Hepatocyte (in vitro differentiated cells): ENCODE data around the gene SNX32. TPM values are rescaled to one million over a fixed set of nuclear protein-coding genes. Genes with fewer than 3 reads are reported as not detected.

Source experiments
- DNase-seq: peaks from one replicate; pipeline ENCODE4 v3.0.0-alpha.2; 2016; ENCODE audit warnings: low spot score
- H2AFZ ChIP-seq: fragments of 200-600 bp; sonication (generic); 2 replicates; pipeline ENCODE4 v1.6.0; 2016; ENCODE audit warnings: antibody characterized with exemption, mild to moderate bottlenecking
- H3K27ac ChIP-seq: fragments of 200-600 bp; sonication (generic); 2 replicates; pipeline ENCODE4 v1.5.1; 2016; ENCODE audit warnings: mild to moderate bottlenecking
- H3K27me3 ChIP-seq: fragments of 200-600 bp; sonication (generic); 2 replicates; pipeline ENCODE4 v1.6.1; 2016
- H3K36me3 ChIP-seq: fragments of 200-600 bp; sonication (generic); replicated peaks from 2 replicates; pipeline ENCODE4 v1.5.1; 2016; ENCODE audit warnings: low read depth; ENCODE audit not compliant: insufficient read depth
- H3K4me1 ChIP-seq: fragments of 200-600 bp; sonication (generic); 2 replicates; pipeline ENCODE4 v1.5.1; 2016; ENCODE audit warnings: mild to moderate bottlenecking, moderate library complexity; ENCODE audit not compliant: insufficient read depth
- H3K4me2 ChIP-seq: fragments of 200-600 bp; sonication (generic); 2 replicates; pipeline ENCODE4 v1.6.0; 2016
- H3K4me3 ChIP-seq: fragments of 200-600 bp; sonication (generic); 2 replicates; pipeline ENCODE4 v1.5.1; 2016; ENCODE audit warnings: mild to moderate bottlenecking
- H3K79me2 ChIP-seq: fragments of 200-600 bp; sonication (generic); 2 replicates; pipeline ENCODE4 v1.6.0; 2017; ENCODE audit warnings: mild to moderate bottlenecking
- H3K9me2 ChIP-seq: fragments of 200-600 bp; sonication (generic); replicated peaks from 2 replicates; pipeline ENCODE4 v1.6.0; 2017; ENCODE audit warnings: mild to moderate bottlenecking; ENCODE audit not compliant: insufficient read depth
- H3K9me3 ChIP-seq: fragments of 200-600 bp; sonication (generic); 2 replicates; pipeline ENCODE4 v1.5.1; 2016; ENCODE audit warnings: low read depth, mild to moderate bottlenecking
- H4K20me1 ChIP-seq: fragments of 200-600 bp; sonication (generic); 2 replicates; pipeline ENCODE4 v1.6.0; 2016; ENCODE audit warnings: mild to moderate bottlenecking; ENCODE audit not compliant: insufficient read depth, poor library complexity, severe bottlenecking
- EZH2 ChIP-seq: fragments of 200-600 bp; sonication (generic); IDR thresholded peaks from 2 replicates; pipeline ENCODE4 v1.6.1; 2016; ENCODE audit warnings: antibody characterized with exemption, mild to moderate bottlenecking, borderline replicate concordance
- EZH2phosphoT487 ChIP-seq: fragments of 200-600 bp; sonication (generic); IDR thresholded peaks from one replicate; pipeline ENCODE4 v1.6.1; 2018; ENCODE audit warnings: antibody characterized with exemption, mild to moderate bottlenecking, low read depth, moderate library complexity; ENCODE audit not compliant: unreplicated experiment, severe bottlenecking
- WGBS: methylation state at CpG from one replicate; pipeline ENCODE4 v1.1.6; 2016; ENCODE audit warnings: low lambda C conversion rate; ENCODE audit errors: missing lambda C conversion rate; 5-methylcytosine and 5-hydroxymethylcytosine counted together
- polyA plus RNA-seq: library from polyadenylated mRNA; unstranded; fragments of >200 nt; fragmentation: Nextera tagmentation; extraction: Ambion mirVana; gene quantifications from 2 replicates; pipeline ENCODE4 v1.2.1, GENCODE V29; 2016
- total RNA-seq: library from RNA; depleted of rRNA; stranded (reverse); fragments of >200 nt; gene quantifications from 2 replicates; pipeline ENCODE4 v1.2.3, GENCODE V29; 2014
- TF ChIP-seq, protein P1 (sequence below): fragments of 200-600 bp; sonication (generic); IDR thresholded peaks from 2 replicates; pipeline ENCODE4 v1.5.1; 2016; ENCODE audit warnings: antibody characterized with exemption, mild to moderate bottlenecking; ENCODE audit not compliant: poor library complexity

Gene SNX32
- total and polyA plus RNA-seq, 2 experiments from 2014 or later = 2.9 to 5.1 TPM

DNA sequence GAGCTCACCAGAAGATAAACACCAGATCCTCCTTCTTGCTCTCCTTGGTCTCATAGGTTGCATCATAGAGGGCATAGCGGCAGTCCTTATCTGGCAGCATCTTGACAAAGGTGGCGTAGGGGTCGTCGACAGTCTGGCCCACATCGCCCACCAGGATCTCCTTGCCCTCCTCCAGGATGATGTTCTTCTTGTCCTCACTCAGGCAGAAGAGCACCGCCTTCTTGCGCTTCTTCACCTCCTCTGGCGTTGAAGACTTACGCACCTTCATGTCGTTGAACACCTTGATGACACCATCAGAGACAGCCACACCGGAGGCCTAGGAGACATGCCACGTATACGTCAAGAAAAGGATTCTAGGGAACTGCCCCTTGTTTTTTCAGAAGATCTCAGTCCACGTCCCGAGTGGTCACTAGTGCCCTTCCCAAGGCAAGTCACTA, 22.2 kb downstream of the SNX32 start:
- Histone ChIP-seq H3K9me2 (no peaks in the 10 kb centered on the region), H3K9me3 (no peaks in the 10 kb centered on the region), H3K36me3 (no peaks in the 10 kb centered on the region), H3K4me2 (peak overlapping the region; percentile 92), H3K27me3 (no peaks in the 10 kb centered on the region), H3K27ac (peak overlapping the region; percentile 99), H3K79me2 (peaks cover 41% of the 10 kb centered on the region), H3K4me1 (peaks cover 29% of the 10 kb centered on the region), H2AFZ (no peak overlapping the region), H3K4me3 (peak overlapping the region; percentile 95), H4K20me1 (peaks cover 38% of the 10 kb centered on the region)
- 97% methylated on average over 15 of the region's 15 CpGs for WGBS
- DNase-seq = peak; percentile 13
- TF ChIP-seq, protein P1, sequence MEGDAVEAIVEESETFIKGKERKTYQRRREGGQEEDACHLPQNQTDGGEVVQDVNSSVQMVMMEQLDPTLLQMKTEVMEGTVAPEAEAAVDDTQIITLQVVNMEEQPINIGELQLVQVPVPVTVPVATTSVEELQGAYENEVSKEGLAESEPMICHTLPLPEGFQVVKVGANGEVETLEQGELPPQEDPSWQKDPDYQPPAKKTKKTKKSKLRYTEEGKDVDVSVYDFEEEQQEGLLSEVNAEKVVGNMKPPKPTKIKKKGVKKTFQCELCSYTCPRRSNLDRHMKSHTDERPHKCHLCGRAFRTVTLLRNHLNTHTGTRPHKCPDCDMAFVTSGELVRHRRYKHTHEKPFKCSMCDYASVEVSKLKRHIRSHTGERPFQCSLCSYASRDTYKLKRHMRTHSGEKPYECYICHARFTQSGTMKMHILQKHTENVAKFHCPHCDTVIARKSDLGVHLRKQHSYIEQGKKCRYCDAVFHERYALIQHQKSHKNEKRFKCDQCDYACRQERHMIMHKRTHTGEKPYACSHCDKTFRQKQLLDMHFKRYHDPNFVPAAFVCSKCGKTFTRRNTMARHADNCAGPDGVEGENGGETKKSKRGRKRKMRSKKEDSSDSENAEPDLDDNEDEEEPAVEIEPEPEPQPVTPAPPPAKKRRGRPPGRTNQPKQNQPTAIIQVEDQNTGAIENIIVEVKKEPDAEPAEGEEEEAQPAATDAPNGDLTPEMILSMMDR = no peak
- TF ChIP-seq EZH2phosphoT487 = no peak
- no peak for TF ChIP-seq EZH2

DNA sequence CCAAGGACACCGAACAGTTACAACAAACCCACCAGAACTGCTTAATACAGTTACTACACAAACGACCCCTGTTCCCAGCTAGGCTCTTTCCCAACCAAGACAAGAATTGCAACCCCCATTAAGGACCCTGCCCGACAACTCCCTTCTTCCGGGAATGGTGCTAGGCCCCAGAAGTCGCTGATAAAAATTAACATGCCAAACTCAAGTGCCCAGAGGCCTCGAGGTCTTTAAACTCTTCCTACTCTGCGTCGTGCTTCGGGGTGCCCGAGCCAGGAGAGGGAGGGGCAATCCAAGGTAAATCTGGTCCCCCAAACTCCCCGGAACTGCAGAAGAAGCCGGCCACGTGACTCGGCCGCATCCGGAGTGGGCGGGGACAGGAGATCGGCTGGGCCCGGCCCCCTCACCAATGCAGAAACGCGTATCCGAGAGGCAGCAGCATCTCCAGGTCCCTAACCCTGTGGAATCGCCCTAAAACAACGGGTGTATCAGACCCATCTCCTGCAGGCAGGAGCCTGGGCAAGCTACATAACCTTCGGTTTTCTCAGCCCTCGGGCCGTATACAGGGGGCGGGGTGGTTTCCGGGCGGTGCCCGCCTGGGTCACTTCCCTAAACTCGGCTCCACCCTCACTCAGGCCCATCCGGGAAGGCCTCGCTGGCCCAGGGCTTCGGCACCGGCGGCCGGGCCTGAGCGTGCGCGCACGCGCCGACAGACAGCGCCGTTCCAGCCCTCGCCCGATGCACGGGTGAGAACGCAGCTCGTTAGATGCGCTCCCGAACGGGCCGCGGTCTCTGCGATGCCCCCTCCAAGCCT, 23.1 kb downstream of the SNX32 start:
- peak overlapping the region; percentile 99 for H3K27ac ChIP-seq
- TF ChIP-seq EZH2phosphoT487 (no peak), EZH2 (no peak)
- TF ChIP-seq, protein P1 = no peak
- H3K9me2 ChIP-seq = no peaks in the 10 kb centered on the region
- H3K36me3 ChIP-seq = no peaks in the 10 kb centered on the region
- peak overlapping the region; percentile 26 for H2AFZ ChIP-seq
- H3K9me3 ChIP-seq = no peaks in the 10 kb centered on the region
- peaks cover 50% of the 10 kb centered on the region for H3K79me2 ChIP-seq
- H3K4me3 ChIP-seq = peak overlapping the region; percentile 95
- H3K4me1 ChIP-seq = peaks cover 38% of the 10 kb centered on the region
- 2% methylated on average over 50 of the region's 57 CpGs for WGBS
- no peaks in the 10 kb centered on the region for H3K27me3 ChIP-seq
- DNase-seq = peak; percentile 84
- H4K20me1 ChIP-seq = peaks cover 38% of the 10 kb centered on the region
- H3K4me2 ChIP-seq = peak overlapping the region; percentile 92

DNA sequence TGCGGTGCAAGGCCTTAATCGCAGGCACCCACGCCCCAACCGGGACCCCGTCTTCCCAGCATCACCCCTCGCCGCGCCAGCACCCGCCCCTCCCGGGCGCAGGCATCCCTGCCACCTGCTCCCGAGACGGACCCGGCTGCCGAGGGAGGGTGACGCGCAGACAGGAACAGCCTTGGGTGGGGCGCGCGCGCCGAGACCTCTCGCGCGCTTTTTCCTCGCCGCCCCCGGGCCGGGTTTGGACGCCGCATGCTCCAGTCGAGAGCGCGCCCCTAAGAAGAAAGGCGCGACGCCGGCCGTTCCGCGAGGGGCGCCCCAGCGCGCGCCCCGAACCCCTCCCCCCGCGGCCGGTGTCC, 23.7 kb downstream of the SNX32 start:
- H3K9me3 ChIP-seq = no peaks in the 10 kb centered on the region
- H4K20me1 ChIP-seq = peaks cover 38% of the 10 kb centered on the region
- peaks cover 55% of the 10 kb centered on the region for H3K79me2 ChIP-seq
- peak overlapping the region; percentile 92 for H3K4me2 ChIP-seq
- H3K4me1 ChIP-seq = peaks cover 38% of the 10 kb centered on the region
- no peaks in the 10 kb centered on the region for H3K27me3 ChIP-seq
- H3K36me3 ChIP-seq = no peaks in the 10 kb centered on the region
- no peaks in the 10 kb centered on the region for H3K9me2 ChIP-seq
- H2AFZ ChIP-seq = peak overlapping the region; percentile 26
- DNase-seq = no peak
- H3K4me3 ChIP-seq = peak overlapping the region; percentile 95
- TF ChIP-seq, protein P1 = no peak
- TF ChIP-seq EZH2phosphoT487 (no peak), EZH2 (no peak)
- peak overlapping the region; percentile 99 for H3K27ac ChIP-seq
- WGBS = 0% methylated on average over 10 of the region's 49 CpGs
